Activated effector memory CD4-positive, alpha-beta T cell treated with Interleukin-2 at 50 U/mL for 16 hours (primary cell): Measurements from ENCODE around the gene RAB15.
A peak's percentile ranks its signal among the peaks of the same experiment; 100 is the strongest.

Source experiments
- DNase-seq: peaks from one replicate; pipeline ENCODE4 v3.0.0-alpha.2; 2020

Gene RAB15

DNA sequence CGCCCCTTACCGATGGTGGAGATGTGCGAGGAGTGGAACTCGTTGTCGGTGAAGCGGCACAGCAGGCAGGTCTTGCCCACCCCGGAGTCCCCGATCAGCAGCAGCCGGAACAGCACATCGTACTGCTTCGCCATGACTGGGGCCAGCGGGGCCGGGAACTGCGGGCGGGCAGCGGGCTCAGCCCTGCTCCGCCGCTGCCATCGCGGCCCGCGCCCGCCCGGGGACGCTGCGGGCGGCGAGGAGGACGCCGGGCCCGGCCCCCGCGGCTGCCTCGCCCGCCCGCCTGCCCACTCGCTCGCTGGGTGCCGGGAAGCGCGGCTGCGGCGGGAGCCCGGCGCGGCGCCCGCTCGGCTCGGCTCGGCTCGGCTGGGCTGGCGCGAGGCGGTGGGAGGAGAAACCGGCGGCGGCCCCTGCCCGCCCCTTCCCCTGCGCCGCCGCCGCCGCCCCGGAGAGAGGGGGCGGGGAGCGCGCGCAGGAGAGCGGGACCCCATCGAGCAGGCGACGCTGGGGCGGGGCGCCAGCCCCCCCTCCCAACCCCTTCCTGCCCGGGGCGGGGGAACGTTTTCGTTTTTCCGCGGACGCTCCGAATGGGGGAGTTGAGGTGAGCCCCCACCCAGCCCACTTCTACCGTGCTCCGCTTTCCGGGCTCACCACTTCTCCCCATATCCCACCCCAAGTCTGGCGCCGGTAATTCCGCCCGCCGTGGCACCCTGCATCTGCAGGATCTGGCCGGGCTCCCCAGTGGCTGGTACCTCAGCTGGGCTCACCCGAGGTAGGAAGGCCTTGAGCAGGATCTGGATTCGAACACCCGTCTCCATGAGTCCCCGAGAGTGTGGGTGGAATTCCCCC lies at the start of gene RAB15:
Gene RAB15 (minus strand): TSS at position 394 of the 849 bp plus-strand sequence. CDS start 260 bp downstream, at position 134.
- peak; percentile 32 for DNase-seq

DNA sequence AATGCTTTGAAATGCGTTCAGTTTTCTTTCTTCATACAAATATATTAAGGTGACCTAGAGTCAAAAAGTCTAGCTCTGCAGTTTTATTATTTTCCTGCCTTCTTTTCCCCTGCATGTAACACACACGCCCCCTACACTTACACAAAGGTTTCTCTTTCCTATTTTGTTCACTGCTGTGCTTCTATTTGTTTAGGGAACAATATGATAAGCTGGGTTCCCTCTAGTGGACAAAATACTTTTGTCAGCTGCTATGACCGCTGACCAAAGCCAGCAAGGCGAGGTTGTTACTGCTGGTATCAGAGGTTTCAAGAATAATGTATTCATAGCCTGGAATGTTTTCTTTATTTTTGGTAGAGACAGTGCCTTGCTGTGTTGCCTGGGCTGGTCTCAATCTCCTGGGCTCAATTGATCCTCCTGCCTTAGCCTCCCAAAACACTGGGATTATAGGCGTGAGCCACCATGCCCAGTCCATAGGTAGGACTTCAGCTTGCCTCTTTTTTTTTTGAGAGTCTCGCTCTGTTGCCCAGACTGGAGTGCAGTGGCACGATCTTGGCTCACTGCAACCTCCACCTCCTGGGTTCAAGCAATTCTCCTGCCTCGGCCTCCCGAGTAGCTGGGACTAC lies 47.9 kb upstream of the RAB15 start:
- no peak for DNase-seq

DNA sequence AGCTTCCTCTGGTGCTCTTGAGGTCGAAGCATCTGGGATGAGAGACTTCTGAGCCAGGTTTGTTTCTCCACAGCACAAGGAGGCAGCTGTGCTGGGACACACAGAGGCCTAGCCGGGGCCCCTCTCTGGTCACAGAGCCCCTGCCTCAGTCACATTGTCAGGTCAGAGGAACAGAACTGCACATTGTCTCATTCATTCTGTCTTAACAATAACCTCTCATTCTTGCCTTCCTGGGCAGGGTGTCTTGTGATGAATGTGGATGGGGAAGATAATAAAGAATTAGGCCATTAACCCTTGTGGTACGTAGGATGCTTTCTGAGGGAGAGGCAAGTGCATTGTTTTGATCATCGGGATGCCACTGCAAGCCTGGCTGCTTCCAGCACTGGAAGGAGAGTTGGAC lies 44.3 kb upstream of the RAB15 start:
- DNase-seq, result no peak

DNA sequence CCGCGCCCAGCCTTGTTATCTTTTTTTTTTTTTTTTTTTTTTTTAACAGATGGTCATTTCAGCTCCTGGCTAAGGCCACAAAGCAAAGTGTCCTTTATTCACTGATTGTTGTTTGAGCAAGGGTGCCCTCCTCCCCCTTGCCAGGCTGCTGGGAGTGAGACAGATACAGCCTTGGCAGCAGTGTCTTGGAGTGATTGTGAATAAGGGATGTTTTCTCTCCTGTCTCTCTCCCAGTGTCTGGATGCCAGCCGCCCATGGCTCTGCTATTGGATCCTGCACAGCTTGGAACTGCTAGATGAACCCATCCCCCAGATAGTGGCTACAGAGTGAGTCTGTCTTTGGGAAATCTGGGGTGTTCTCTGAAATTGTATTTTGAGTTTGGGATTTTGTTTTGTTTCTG lies 43.3 kb upstream of the RAB15 start:
- DNase-seq, result no peak

DNA sequence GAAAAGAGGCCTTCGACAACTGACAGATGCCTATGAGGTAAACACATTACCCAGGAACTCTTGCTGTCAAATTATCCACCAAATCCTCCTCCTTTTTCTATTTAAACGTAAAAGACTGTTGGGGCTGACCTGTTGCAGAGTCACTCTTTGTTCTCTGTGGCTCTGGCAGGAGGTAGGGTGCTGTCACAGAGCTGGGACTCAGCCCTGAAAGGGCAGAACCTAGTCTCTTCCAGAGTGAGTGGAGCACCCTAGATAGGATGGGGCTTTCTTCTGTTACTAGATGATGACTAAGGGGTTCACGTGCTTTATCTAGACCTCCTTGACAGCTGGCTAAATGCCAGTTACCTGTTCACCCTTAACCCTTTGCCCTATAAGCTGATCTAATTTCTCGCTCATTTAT lies 40.2 kb upstream of the RAB15 start:
- no peak for DNase-seq

DNA sequence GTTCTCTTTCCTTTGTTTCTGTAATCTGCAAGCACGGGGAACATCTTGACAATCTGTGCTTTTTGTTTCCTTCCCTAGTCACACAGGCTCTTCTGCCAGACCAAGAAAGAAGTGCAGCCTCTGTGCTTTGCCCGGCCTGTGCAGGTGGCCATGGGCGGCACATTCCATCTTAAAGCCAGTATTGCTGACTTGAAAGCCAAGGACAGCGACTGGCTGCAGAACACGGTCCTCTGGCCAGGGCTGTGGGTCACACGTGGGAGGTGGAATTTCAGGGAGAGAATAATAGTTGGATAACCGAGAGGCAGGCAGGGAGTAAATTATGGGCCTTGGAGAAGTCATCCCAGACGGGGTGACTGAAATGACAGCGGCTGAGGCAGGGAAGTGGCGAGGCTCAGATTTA lies 39.4 kb upstream of the RAB15 start:
- DNase-seq, result no peak

DNA sequence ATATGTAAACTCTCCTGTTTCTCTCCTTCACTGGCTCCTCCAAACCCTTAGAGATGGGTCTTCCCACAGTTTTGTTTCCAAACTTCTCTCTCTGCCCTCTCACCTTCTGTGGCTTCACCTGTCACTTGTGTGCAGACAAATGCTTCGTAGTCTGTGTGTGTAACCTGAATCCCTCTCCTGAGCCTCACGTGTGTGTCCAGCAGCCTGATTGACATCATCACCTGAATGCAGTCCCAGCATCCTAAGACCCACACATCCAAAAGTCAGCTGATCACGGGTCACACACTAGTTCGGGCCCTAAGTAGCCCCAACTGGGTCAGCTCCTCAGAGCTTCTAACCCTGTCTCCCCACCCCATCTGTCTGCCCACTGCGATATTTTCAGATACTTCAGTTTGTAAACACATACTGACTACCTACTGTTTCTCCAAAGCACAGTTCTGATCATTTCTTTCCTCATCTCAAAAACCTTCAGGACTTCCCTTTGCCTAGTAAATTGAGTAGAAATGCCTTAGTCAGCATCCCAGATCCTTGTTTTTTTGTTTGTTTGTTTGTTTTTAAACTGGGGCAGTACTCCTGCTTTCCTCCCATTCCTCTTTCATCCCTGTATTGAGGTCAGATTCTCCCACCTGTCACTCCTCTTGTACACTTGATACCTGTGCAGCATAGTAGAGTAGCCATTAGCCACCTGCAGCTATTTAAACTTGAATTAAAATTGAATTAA lies 38.2 kb upstream of the RAB15 start:
- DNase-seq, result no peak

DNA sequence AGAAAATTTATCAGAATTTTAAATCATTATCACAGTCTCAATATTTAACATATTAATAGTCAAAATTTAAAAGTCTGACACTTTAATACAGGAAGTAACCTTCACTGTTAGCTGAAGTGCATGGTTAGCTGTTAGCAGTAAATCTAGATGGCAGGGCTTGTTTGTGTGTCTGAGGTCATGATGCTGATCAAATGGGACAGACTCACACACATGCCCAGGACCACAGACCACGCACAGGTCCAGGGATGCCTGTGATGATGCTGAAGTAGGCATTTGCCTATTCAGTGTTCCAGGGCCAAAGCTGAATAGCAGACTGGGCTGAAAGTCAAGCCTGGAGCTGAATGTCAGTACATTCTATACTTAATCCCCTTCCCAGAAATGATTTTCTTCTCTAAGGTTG lies 35.1 kb upstream of the RAB15 start:
- DNase-seq, result no peak

DNA sequence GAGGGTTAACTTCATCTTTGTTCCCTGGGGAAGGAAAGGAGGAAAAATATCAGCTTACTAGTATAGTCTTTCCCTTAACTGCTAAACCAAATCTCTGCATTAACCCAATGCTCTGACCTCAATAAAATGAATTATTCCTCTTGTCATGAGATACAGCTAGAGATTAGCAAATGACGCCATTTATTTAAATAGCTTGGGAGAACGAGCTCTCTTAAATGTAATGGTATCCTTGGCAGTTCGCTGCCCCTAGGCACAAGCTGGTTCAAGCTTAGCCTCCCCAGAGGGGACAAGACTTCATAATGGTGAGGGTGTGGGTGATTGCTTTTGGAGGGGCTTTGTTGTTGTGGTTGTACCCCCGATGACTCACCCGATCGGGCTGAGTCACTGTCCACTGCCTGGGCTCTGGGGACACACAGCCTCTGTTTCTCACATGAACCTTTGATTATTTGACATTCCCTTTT lies 34.2 kb upstream of the RAB15 start:
- DNase-seq, result no peak

DNA sequence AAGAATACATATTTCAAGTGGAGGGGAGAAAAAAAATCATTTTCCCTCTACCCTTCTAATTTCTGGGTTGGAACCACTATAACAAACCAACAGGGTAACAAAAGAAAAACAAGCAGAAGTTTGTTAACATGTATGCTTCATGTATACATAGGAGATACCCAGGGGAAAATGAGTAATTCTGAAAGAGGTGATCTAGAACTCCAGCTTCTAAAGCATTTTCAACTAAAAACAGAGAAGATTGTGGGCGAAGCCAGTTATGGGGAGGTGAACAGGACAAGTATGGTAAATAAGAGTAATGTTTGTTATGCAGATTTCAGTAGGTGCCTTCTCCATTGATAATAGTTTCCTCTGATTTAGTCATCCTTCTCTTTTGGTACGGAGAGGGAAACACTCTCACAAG lies 31.3 kb upstream of the RAB15 start:
- no peak for DNase-seq

DNA sequence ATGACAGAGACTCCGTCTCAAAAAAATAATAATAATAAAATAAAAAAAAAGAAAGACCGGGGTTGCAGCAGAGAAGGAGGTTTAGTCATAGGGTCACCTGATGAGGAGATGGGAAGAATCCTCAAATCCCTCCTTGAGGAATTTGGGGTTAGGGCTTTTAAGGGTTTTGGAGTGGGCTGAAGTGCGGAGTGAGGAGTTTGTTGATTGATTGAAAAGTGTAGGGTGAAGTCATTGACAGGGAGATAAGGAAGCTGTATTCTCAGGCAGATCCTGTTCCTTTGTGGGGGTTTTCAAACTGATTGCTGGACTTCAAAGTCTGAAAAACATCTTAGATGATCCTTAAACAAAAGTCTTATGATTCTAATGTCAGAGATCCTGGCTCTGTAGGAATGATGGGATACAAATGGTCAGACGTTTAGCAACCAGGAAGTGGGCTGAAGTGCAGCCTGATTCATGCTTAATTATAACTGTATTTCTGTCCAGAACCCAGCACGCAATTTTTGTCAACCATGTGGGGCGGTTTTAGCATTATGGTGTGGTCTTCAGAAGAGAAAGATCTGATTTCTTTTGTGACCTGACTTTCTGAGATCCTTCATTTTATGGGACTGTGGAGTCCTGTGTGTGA lies 30.6 kb upstream of the RAB15 start:
- no peak for DNase-seq

DNA sequence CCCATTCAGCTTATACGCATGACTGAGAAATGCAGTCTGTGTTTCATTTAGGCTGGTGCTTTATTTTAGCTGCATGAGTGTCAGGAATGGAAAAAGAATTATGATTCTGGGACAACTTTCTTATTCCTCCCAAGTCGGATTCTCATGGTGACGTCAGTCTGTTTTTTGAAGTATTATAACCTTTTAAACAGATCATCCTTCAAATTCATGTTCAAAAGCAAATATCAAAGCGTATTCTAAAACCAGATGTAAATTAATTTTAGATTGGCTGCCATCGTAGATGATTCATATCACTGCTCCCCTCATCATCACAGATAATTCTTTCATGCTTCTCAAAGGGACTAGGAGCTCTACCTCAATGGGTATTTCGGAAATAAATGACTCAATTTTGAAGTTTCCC lies 29.6 kb upstream of the RAB15 start:
- no peak for DNase-seq

DNA sequence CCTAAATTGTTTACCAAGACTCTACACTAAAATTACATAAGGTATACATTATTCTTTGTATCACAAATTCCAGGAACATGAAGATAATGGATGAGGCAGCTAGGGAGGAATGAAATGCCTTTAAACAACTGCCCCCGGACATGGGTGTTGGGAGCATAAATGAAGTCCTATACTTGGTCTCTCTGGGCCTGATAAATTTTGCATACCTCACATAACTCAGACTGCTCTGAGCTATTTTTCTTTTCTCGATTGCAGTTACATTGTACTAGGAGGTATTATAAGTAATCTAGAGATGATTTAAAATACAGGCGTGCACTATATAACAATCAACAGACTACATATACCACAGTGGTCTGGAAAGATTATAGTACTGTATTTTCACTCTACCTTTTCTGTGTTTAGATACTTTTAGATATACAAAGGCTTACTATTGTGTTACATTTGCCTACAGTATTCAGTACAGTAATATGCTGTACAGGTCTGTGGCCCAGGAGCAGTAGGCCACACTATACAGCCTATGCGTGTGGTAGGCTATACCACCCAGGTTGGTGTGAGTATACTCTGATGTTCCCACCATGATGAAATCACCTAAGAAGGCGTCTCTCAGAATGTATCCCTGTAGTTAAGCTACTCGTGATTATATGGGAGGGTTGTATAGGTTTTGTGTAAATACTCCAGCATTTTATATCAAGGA lies 28.9 kb upstream of the RAB15 start:
- no peak for DNase-seq

DNA sequence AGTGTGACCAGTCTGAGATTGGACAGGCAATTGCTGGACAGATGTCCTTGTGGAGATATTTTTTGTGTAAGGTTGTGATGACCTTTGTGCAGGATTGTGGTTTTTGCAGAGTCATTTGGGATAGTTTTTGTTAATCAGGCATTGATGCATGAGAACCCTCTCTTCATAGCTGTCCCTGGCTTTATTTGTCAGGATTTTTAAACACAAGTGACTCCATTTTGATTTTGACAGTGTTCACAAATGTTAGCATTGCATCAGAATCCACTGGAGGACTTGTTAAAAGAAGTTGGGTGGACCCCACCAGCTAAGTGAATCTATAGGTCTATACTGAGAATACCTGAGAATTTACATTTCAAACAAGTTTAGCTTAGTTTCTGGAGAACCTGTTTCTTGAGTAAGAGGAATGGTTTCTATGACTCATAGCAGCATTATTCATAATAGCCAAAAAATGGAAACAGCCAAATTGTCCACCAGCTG lies 26.4 kb upstream of the RAB15 start:
- no peak for DNase-seq

DNA sequence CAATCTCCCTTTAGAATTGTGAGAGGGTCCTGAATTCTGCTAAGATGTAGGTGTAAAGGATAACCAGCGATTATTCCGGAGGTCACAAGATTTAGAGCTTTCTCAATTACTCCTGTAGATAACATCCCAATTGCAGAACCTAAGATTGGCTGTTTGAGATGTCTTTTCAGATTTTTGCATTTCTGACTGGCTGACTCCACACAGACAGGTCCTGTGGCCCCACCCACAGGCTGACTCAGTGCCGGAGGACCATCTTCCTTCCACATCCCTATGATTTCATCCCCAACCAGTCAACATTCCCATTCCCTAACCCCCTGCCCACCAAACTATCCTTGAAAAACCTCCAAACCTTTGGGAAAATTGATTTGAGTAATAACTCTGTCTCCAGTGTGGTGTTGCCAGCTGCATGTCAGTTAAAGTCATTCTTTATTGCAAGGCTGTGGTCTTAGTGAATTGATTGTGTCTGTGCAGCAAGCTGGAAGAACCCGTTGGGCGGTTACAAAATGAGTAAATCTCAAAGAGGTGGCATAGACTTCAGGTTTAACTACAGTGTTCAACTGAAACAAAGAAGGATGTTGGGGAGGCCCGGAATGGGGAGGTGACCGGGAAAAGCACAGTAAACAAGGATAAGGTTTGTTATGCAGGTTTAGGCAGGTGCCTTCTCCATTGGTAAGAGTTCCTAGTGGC lies 25.1 kb upstream of the RAB15 start:
- no peak for DNase-seq

DNA sequence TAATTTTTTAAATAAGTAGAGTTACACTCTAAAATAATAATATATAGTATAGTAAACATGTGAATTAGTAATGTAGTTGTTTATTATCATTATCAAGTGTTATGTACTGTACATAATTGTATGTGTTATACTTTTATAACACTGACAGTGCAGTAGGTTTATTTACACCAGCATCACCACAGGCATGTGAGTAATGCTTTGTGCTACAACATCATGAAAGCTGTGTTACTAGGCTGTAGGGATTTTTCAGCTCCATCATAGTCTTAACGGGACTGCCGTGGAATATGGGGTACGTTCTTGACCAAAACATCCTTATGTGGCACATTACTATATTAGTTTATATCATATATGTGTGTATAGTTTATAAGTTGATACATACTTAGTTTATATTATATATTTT lies 23.2 kb upstream of the RAB15 start:
- DNase-seq, result no peak

DNA sequence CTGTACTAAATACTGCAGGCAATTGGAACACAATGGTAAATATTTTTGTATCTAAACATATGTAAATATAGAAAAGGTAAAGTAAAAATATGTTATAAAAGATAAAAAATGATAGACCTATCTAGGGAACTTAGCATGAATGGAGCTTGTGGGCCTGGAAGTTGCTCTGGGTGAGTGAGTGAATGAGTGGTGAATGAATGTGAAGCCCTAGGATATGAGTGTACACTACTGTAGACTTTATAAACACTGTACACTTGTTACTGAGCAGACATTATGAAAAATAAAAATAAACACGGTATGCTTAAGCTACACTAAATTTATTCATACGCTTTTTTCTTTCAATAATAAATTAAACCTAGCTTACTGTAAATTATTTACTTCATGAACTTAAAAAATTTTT lies 22.4 kb upstream of the RAB15 start:
- no peak for DNase-seq

DNA sequence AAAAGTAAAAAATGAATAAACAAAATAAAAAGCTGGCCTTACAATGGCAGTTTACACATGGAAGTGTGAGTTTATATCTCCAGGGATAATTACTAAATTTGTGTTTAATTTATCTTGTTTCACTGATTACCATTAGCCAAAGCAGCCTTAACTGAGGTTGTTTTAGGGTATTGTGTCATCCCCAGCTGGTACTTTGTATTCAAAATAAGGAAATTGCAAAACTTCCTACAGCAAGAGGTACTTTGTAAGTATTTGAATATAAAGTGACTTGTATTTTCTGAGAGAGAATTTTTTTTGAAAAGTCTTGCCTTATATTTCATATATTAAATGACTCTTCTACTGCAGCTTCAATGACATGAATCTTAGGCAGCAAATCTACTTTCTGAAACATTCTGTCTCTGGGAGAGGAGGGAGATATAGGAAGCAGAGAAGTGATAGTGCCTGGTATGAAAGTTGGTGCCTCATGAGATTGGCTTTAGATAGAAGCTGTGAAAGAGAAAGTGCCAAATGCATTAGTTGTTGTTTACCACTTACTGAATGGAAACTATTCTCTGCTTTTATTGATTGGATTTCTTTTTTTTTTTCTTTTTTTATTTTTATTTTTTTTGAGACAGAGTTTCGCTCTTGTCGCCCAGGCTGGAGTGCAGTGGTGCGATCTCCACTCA lies 21.3 kb upstream of the RAB15 start:
- DNase-seq, result no peak

DNA sequence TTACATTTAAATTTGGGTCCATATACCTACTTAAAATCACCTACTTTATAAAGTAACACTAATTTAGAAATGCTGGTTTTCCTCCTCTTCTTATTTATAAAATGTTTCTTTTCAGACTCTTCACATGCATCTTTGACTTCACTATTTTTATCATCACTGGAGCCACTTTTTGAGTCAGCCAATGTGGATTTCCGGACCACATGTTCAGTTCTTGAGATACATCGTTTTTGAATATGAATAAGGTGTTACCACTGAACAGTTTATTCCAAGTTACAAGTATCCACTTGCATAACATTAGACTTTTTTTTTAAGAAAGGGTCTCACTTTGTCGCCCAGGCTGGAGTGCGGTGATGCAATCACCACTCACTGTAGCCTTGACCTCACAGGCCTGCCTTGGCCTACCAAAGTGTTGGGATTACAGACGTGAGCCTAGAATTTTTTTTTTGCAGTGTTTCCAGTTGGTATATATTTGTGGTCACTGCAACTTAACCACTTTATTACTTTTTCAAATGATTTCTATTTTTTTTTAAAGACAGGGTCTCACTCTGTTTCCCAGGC lies 20.3 kb upstream of the RAB15 start:
- DNase-seq, result no peak

DNA sequence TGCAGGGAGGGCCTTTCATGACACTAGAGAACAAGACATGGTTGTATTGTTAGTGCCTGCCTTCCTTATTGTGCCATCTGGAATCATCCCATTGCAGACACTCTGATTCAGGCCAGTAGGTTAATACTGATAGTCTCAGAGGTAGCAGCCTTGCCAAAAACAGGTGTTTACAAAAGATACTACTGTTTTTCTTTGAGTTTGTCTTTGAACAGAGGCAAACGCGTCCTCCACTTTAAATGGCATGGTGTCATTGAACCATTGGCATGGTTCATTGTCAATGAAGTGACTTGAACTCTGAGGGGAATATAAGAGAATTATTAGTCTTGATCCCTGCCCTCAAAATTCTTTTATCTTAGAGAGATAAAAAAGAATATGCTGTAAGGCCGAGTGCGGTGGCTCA lies 18.8 kb upstream of the RAB15 start:
- no peak for DNase-seq

DNA sequence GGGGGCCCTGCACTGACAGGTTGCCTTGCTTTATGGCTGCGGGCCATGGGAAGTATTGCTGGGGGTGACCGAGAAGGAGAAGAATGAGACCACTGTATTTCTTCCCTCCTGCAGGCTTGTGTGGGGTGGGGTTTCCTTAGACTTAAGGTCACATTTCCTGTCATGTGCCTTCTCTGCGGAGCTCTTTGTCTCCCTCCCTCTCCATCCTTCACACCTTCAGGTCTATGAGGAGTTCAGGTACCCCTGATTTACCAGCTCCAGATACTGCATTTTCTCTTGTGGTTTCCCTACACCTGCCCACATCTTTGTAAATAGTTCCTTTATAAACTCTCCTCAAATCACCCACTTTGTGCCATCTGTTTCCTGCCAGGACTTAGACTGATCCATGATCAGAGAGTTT lies 18.2 kb upstream of the RAB15 start:
- no peak for DNase-seq
